PFSK-1 (cell line): ENCODE results near the gene C1QTNF12.
A peak's percentile ranks its signal among the peaks of the same experiment; 100 is the strongest.

Experiments used
- POLR2AphosphoS5 ChIP-seq: IDR thresholded peaks from 2 replicates; pipeline ENCODE4 v1.6.1; 2012; ENCODE audit warnings: low read depth, mild to moderate bottlenecking, control low read depth, low read length, moderate library complexity
- REST ChIP-seq, 2 experiments: IDR thresholded peaks; 2 replicates each; pipeline versions ENCODE4 v1.6.1 to v1.8.0; 2011 to 2012; ENCODE audit warnings: low read depth in 2 of 2, low read length in 2 of 2, control low read depth in 1 of 2, inconsistent platforms in 1 of 2, mild to moderate bottlenecking in 1 of 2, moderate library complexity in 1 of 2; ENCODE audit not compliant: insufficient read depth in 1 of 2
- TAF1 ChIP-seq: IDR thresholded peaks from 2 replicates; pipeline ENCODE4 v1.6.1; 2012; ENCODE audit warnings: low read length, control low read depth, borderline replicate concordance; ENCODE audit not compliant: insufficient read depth

GRCh38 chr1:1231400-1232207 is 14.9 kb downstream of the C1QTNF12 start, which contains the start of gene SDF4:
- peak; percentile 87 for TF ChIP-seq TAF1
- peak; percentile 52; the same call in 1 of the 2 replicates for TF ChIP-seq POLR2AphosphoS5
- TF ChIP-seq REST (IDR thresholded peaks at IDR 0.05; ENCODE audit: insufficient read depth in 1 of 2, low read depth in 2 of 2, low read length in 2 of 2), result no peak
